ENCODE measurements around the gene FMN1.

Gene FMN1

GRCh38 chr15:32716216-32716914 is 478.1 kb downstream of the FMN1 start:
- peak overlapping the region; percentile 57; the same call in 1 of the 2 replicates for H3K4me3 ChIP-seq (ENCODE audit: low read depth, low read length)
- no peak overlapping the region for H3K27ac ChIP-seq (ENCODE audit: low read depth, low read length)
- H3K9ac ChIP-seq (ENCODE audit: low read length) = no peak overlapping the region

More at GRCh38 chr15:32716216-32716914, 478.1 kb downstream of the FMN1 start:
- Histone ChIP-seq H3K36me3 (ENCODE audit: control insufficient read depth, insufficient read depth, low read length) (no peaks in the 10 kb centered on the region), H3K4me1 (ENCODE audit: control insufficient read depth, insufficient read depth, low read length) (peaks cover 20% of the 10 kb centered on the region), H3K27me3 (ENCODE audit: control insufficient read depth, insufficient read depth, low read length) (peaks cover 77% of the 10 kb centered on the region), H3K9me3 (ENCODE audit: control insufficient read depth, insufficient read depth, low read depth, low read length) (no peaks in the 10 kb centered on the region)
